Measurements from ENCODE around the gene PALM. TPM values are rescaled to one million over a fixed set of nuclear protein-coding genes. Genes with fewer than 3 reads are reported as not detected.

PALM gene
- total RNA-seq, 1 experiment from 2014 or later, result 14.4 TPM

DNA sequence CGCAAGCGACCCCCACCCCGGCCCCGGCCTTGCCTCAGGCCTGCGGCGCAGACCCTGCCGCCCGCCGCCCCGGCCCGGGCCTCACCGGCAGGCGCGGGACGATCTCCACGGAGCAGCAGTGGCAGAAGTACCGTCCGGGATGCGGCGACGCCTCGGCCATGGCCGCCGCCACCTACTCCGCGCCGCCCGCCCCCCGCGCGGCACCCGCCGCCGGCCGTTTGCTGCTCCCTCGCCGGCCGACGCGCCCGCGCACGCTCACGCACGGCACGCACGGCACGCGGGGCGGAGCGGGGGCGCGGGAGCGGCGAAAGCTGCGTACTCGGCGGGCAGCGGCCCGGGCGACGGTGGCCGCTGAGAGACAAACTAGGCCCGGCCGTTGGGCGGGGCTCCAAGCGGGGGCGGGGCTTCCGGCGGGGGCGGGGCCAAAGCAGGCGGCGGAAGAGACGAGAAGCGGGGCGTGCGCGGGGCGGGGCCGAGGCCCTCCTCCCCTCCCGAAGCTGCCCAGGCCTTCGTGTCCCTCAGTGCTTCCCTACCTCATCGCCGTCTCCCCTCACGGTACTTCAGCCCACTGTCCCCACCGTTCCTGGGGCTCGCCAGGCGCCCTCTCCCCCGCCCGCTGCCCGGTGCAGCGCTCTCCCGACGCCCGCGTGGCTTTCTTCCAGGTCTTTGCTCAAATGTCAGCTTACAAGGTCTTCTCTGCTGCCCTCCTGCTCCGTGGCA lies 45.6 kb upstream of the PALM start, which contains the start of gene RNF126:
TSS of gene RNF126 (minus strand) at position 253 of the 720 bp plus-strand sequence. CDS start at position 160, 93 bp downstream.
- DNase-seq (ENCODE audit: low read depth, low spot score) (no peak), ATAC-seq (peak; percentile 84)
- intact Hi-C loops (cut with micrococcal nuclease; ENCODE audit: unreplicated experiment) (no loop called here), in situ Hi-C loops (cut with HindIII; ENCODE audit: low pct_unique_long_range_greater_than_20kb, low sequenced_read_pairs) (no loop called here)
- BruUV-seq (replicated peaks), result no TSS peak
- ChIA-PET POLR2A (interaction anchor here (0.6 kb wide), 1 partner anchor 53 kb away, joined by 3 read pairs; no protein-coding TSS in a partner anchor), CTCF (interaction anchor here (1.5 kb wide), 1 partner anchor 79 kb away, joined by 3 read pairs; no protein-coding TSS in a partner anchor)
- peak within 1 kb of the TSS; percentile 58 to 78 for H3K4me3 ChIP-seq (ENCODE audit: low read depth in 2 of 2, low read length in 2 of 2)
- no peaks in the 10 kb centered on the region for H3K9me3 ChIP-seq (ENCODE audit: control insufficient read depth, insufficient read depth, low read depth, low read length)
- H3K36me3 ChIP-seq (ENCODE audit: control insufficient read depth, insufficient read depth, low read length), result no peaks in the 10 kb centered on the region; the same call in 1 of the 2 replicates
- TF ChIP-seq SIN3A (IDR thresholded peaks at IDR 0.05; ENCODE audit: borderline replicate concordance, insufficient read depth, low read depth, low read length) (no peak; the same call in 1 of the 2 replicates), TCF7L2 (IDR thresholded peaks at IDR 0.05; ENCODE audit: low read depth, low read length) (no peak), POLR2AphosphoS5 (IDR thresholded peaks at IDR 0.05; ENCODE audit: low read depth, low read length) (peak; percentile 22; the same call in 1 of the 2 replicates)
- TF ChIP-seq, protein P1, sequence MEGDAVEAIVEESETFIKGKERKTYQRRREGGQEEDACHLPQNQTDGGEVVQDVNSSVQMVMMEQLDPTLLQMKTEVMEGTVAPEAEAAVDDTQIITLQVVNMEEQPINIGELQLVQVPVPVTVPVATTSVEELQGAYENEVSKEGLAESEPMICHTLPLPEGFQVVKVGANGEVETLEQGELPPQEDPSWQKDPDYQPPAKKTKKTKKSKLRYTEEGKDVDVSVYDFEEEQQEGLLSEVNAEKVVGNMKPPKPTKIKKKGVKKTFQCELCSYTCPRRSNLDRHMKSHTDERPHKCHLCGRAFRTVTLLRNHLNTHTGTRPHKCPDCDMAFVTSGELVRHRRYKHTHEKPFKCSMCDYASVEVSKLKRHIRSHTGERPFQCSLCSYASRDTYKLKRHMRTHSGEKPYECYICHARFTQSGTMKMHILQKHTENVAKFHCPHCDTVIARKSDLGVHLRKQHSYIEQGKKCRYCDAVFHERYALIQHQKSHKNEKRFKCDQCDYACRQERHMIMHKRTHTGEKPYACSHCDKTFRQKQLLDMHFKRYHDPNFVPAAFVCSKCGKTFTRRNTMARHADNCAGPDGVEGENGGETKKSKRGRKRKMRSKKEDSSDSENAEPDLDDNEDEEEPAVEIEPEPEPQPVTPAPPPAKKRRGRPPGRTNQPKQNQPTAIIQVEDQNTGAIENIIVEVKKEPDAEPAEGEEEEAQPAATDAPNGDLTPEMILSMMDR (IDR thresholded peaks at IDR 0.05), result no peak
- H3K4me1 ChIP-seq (ENCODE audit: control insufficient read depth, insufficient read depth, low read length), result no peaks in the 10 kb centered on the region; the same call in 1 of the 2 replicates
- H3K27me3 ChIP-seq (ENCODE audit: control insufficient read depth, insufficient read depth, low read length), result no peaks in the 10 kb centered on the region
- H3K27ac ChIP-seq (ENCODE audit: low read length), result peak within 1 kb of the TSS; percentile 80

DNA sequence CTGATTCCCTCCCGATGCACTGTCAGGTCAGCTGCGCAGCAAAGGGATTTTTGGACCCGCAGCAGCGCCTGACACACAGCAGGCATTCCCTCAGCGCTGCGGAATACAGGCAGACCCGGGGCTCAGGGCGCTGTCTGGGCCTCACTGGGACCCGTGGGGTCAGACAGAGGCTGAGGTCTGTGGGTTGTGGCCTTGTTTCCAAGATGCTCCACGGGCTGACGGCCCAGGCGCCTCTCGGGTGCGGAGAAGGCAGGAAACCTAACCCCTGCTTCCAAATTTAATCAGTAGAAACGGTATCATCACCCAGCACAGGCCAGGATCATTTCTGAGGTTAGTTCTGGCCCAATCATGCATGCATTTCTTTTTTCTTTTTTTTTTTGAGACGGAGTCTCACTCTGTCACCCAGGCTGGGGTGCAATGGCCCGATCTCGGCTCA lies 45.0 kb upstream of the PALM start:
- CTCF ChIA-PET, result interaction anchor here (1.5 kb wide), 1 partner anchor 78 kb away, joined by 3 read pairs; no protein-coding TSS in a partner anchor

More for the DNA sequence above, 45.0 kb upstream of the PALM start:
- Histone ChIP-seq H3K36me3 (ENCODE audit: control insufficient read depth, insufficient read depth, low read length) (no peaks in the 10 kb centered on the region; the same call in 1 of the 2 replicates), H3K27ac (ENCODE audit: low read length) (peak overlapping the region; percentile 80), H3K4me3 (ENCODE audit: low read depth in 2 of 2, low read length in 2 of 2) (peak overlapping the region; percentile 52 to 65), H3K9me3 (ENCODE audit: control insufficient read depth, insufficient read depth, low read depth, low read length) (no peaks in the 10 kb centered on the region), H3K27me3 (ENCODE audit: control insufficient read depth, insufficient read depth, low read length) (no peaks in the 10 kb centered on the region), H3K4me1 (ENCODE audit: control insufficient read depth, insufficient read depth, low read length) (no peaks in the 10 kb centered on the region; the same call in 1 of the 2 replicates)
- POLR2A ChIA-PET, result interaction anchor here (0.6 kb wide), 1 partner anchor 52 kb away, joined by 3 read pairs; no protein-coding TSS in a partner anchor
- TF ChIP-seq, protein P1 (IDR thresholded peaks at IDR 0.05), result no peak
- TF ChIP-seq SIN3A (IDR thresholded peaks at IDR 0.05; ENCODE audit: borderline replicate concordance, insufficient read depth, low read depth, low read length) (no peak), TCF7L2 (IDR thresholded peaks at IDR 0.05; ENCODE audit: low read depth, low read length) (no peak), POLR2AphosphoS5 (IDR thresholded peaks at IDR 0.05; ENCODE audit: low read depth, low read length) (no peak)
- TF ChIP-seq, protein P2, sequence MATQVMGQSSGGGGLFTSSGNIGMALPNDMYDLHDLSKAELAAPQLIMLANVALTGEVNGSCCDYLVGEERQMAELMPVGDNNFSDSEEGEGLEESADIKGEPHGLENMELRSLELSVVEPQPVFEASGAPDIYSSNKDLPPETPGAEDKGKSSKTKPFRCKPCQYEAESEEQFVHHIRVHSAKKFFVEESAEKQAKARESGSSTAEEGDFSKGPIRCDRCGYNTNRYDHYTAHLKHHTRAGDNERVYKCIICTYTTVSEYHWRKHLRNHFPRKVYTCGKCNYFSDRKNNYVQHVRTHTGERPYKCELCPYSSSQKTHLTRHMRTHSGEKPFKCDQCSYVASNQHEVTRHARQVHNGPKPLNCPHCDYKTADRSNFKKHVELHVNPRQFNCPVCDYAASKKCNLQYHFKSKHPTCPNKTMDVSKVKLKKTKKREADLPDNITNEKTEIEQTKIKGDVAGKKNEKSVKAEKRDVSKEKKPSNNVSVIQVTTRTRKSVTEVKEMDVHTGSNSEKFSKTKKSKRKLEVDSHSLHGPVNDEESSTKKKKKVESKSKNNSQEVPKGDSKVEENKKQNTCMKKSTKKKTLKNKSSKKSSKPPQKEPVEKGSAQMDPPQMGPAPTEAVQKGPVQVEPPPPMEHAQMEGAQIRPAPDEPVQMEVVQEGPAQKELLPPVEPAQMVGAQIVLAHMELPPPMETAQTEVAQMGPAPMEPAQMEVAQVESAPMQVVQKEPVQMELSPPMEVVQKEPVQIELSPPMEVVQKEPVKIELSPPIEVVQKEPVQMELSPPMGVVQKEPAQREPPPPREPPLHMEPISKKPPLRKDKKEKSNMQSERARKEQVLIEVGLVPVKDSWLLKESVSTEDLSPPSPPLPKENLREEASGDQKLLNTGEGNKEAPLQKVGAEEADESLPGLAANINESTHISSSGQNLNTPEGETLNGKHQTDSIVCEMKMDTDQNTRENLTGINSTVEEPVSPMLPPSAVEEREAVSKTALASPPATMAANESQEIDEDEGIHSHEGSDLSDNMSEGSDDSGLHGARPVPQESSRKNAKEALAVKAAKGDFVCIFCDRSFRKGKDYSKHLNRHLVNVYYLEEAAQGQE (IDR thresholded peaks at IDR 0.05; ENCODE audit: insufficient read depth in 1 of 2, low read depth in 2 of 2, low read length in 1 of 2), result no peak
- DNase-seq (ENCODE audit: low read depth, low spot score), result no peak
- intact Hi-C loops (cut with micrococcal nuclease; ENCODE audit: unreplicated experiment) (no loop called here), in situ Hi-C loops (cut with HindIII; ENCODE audit: low pct_unique_long_range_greater_than_20kb, low sequenced_read_pairs) (no loop called here)
- no TSS peak for BruUV-seq (replicated peaks)
- ATAC-seq, result peak; percentile 8
